Activated CD8-positive, alpha-beta memory T cell treated with anti-CD3 and anti-CD28 coated beads for 4 hours (primary cell): ENCODE results near the gene ATF6.

Experiments
- DNase-seq, 2 donors: peaks; one replicate each; pipeline ENCODE4 v3.0.0-alpha.2; 2020; ENCODE audit warnings: low read depth in 2 of 2

ATF6 gene

DNA sequence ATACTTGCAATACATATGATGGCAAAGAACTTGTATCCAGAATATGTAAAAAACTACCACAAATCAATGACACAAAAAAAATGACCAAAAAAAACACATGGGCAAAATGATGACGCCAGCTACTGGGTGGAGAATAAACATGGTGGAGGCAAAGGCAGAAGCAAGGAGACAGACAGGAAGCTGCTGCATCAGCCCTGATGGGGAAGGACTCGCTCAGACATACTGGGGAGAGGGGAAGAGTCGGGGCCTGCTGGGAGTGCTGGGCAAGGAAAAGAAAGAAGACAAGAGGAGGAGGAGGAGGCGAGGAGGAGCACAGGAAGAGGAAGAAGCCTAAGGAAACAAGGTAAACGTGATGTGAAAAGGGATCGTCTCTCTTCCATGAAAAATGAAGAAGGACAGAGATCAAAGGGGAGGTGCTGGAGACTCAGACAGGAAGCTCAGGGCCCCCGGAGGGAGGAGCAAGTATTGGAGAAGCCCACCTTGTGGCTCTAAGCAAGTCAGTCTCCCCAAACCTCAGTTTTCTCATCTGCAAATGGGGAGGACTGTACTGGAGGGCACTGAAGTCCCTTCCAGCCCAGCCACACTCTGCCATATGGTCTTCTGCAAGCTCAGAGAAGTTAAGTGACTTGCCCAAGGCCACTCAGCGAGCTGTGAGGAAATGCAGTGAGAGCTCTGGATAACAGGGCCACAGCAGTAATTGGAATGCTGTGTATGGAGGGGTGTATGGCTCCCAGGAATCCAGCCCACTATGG is 233.4 kb downstream of the ATF6 start:
- no peak for DNase-seq

DNA sequence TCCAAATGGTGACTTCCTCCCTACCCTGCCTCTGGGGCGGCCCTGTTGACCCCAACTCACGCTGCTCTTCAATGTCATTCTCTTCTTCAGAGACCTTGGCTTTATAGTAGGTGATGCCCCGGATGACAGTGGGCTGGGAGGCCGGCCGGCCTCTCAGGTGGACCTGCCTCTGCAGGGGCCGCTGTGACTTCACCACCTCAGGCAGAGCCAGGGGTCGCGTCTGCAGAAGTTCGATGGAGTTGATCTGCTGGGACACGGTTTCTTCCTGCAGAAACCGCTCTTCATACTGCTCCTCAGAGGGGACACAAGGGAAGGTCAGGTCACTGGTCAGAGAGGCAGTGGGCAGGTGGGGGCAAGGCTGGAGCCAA is 233.9 kb downstream of the ATF6 start:
- no peak for DNase-seq

DNA sequence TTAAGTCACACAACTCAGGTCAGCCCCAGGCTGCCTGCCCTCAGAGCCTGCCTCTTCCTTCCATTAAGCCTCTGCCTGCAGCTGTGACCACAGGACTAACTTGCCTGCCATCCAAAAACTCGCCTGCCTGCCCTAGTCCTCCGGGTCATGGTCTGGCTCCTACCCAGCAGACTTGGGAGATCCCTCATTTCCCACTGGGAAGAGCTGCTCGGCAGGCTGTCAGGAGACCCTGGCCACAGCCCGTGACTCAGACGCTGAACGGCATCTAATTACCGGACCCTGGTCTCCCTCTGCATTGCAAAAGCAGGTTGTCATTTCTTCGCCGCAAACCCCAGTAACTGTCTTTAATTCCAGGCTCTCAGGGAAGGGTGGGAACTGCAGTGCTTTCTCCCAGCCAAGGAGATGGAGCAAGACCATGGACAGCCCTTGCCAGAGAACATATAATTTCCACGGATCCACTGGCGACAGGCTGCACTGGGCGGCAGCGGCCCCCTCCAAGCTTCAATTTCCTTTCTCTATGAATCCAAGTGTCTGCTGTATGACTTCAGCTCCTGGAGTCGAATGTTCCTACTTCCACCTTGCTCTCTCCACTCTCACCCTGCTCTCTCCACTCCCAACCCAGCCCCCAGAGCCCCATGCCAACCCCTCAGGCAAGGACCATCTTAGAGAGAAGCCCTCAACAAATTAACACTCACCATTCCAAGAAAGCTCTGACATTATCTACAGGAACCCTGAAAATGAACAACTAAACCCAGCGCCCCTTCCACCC is 237.1 kb downstream of the ATF6 start:
- DNase-seq: no peak

GRCh38 chr1:162003830-162004215 is 237.7 kb downstream of the ATF6 start:
- DNase-seq: no peak

DNA sequence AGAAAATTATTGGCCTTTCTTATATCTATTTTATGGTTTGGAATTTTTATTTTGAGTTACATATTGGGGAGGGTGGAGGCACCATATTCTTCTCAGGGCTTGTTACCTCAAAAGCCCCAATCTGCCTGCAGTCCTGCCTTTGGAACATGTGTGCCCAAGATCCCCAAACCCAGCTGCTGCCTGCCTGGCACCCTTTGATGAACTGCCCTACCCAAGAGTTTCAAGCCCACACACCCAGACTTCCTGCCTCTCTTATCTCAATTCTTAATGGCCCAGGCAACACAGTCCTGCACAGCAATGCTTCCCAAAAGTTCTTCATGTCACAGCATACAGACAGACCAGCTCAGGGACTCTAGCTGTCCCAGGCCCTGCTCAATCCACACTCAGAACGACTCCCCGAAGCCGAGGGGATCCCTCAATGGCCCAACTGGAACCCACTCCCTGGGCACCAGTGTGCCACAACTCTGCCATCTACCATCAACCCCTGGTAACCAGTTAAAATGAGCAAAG is 238.4 kb downstream of the ATF6 start:
- no peak for DNase-seq

GRCh38 chr1:162006081-162006480 is 240.0 kb downstream of the ATF6 start:
- DNase-seq: no peak

GRCh38 chr1:162007466-162007865 is 241.3 kb downstream of the ATF6 start:
- no peak for DNase-seq

DNA sequence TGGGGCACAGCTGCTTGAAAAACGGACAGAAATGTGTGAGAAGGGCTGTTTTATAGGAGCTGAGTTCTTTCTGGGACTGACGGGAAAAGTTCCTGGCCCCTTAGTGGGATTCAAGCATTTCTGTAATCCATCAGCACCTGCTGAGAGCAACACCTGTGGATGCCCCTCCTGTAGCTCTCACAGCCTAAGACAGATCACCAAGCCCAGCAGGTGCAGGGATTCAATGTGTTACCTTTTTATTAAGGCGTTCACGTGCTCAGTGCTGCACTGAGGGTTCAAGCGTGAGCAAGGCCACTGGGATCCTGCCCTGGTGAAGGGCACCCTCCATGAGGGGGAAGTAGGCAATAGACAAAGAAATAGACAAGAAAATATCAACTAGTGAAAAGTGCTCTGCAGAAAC is 242.7 kb downstream of the ATF6 start:
- no peak for DNase-seq

GRCh38 chr1:162009501-162010174 is 243.5 kb downstream of the ATF6 start:
- DNase-seq: no peak

- DNase-seq: no peak
These were observed 244.0 kb downstream of the ATF6 start for GRCh38 chr1:162010175-162010506.

DNA sequence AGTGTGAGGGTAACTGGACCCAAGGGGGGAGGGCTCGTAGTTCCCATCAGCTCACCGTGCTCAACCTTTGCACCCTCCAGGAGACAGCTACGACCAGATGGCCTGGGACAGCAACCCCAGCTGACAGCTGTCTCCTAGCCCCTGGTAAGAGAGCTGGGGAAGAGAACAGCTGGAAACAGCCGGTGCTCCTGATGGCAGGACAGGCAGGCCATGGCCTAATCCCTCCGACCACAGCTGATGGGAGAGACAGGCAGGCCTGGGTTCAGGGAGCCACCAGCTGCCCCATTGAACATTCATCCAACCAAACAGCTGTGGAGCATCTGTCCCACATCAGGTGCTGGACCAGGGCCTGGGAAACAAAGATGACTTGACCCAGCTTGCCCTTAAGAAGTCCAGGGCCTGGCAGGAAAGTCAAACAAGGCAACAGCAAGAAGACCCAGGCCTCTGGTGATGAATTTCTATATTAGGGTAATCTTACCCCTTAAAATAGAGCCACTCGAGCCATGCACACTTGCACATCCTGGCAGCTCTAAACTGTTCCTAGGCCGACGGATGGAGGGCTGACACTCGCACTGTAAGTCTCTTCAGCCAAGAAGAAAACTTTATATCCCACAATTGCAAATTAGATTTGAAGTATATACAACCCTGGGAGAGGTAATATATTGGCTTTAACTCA is 245.4 kb downstream of the ATF6 start:
- no peak for DNase-seq

GRCh38 chr1:162013289-162013688 is 247.2 kb downstream of the ATF6 start:
- no peak for DNase-seq
